Measurements from ENCODE around the gene KRT75. TPM values are rescaled to one million over a fixed set of nuclear protein-coding genes. Genes with fewer than 3 reads are reported as not detected.

Gene KRT75
- total and polyA plus RNA-seq, 2 of the 4 experiments (the other 2 are of a cell fraction): not detected

GRCh38 chr12:52407918-52408317, 26.3 kb downstream of the KRT75 start:
- Histone ChIP-seq H4K8ac (ENCODE audit: low read depth in 2 of 2, low read length in 2 of 2) (no peak overlapping the region), H2AFZ (replicated peaks; ENCODE audit: low read length, poor library complexity) (no peak overlapping the region), H3K18ac (ENCODE audit: low read depth, low read length) (no peak overlapping the region), H3K4me2 (ENCODE audit: low read depth, low read length) (no peak overlapping the region), H3K14ac (replicated peaks; ENCODE audit: low read depth, low read length) (no peak overlapping the region), H3K79me1 (ENCODE audit: low read depth in 1 of 2, low read length in 2 of 2) (no peaks in the 10 kb centered on the region), H2BK120ac (ENCODE audit: low read depth, low read length) (no peak overlapping the region), H3K23ac (ENCODE audit: low read depth, low read length) (no peak overlapping the region), H2AK5ac (ENCODE audit: low read depth, low read length) (no peak overlapping the region), H4K5ac (ENCODE audit: low read depth, low read length) (no peak overlapping the region), H2BK20ac (ENCODE audit: low read depth, low read length) (no peak overlapping the region), H3K4ac (ENCODE audit: low read depth, low read length) (no peak overlapping the region), H3K4me1 (ENCODE audit: control insufficient read depth, insufficient read depth, low read length) (no peaks in the 10 kb centered on the region), H3K56ac (ENCODE audit: extremely low read depth, insufficient read depth, low read length) (no peak overlapping the region), H4K20me1 (ENCODE audit: insufficient read depth, low read length) (no peaks in the 10 kb centered on the region), H3K9me3 (ENCODE audit: control insufficient read depth, insufficient read depth, low read length) (no peaks in the 10 kb centered on the region), H2BK15ac (ENCODE audit: low read depth, low read length) (no peak overlapping the region), H3K9me1 (ENCODE audit: insufficient read depth, low read length) (no peaks in the 10 kb centered on the region), H2BK5ac (ENCODE audit: low read depth, low read length, poor library complexity, severe bottlenecking) (no peak overlapping the region), H3K27me3 (ENCODE audit: control insufficient read depth, insufficient read depth, low read length) (peaks cover 40% of the 10 kb centered on the region), H3K9ac (ENCODE audit: low read depth, low read length) (no peak overlapping the region), H4K91ac (ENCODE audit: insufficient read depth, low read depth, low read length) (no peak overlapping the region), H3K27ac (ENCODE audit: insufficient read depth, low read length) (no peak overlapping the region), H2AK9ac (replicated peaks; ENCODE audit: low read depth, low read length, poor library complexity) (no peak overlapping the region), H3K36me3 (ENCODE audit: control insufficient read depth, insufficient read depth, low read length) (no peaks in the 10 kb centered on the region), H3K4me3 (ENCODE audit: insufficient read depth, low read depth, low read length) (no peak overlapping the region)
- dilution Hi-C loops (cut with HindIII; ENCODE audit: low sequenced_read_pairs, unreplicated experiment) (no loop called here), in situ Hi-C loops (cut with MboI; ENCODE audit: low sequenced_read_pairs) (no loop called here), intact Hi-C loops (cut with micrococcal nuclease) (no loop called here)
- POLR2A ChIA-PET (ENCODE audit: unreplicated experiment): no interaction called here
- ATAC-seq (ENCODE audit: low read depth) (no peak), DNase-seq (no peak)
- TF ChIP-seq FOS (IDR thresholded peaks at IDR 0.05; ENCODE audit: low read depth, low read length) (no peak), MXI1 (IDR thresholded peaks at IDR 0.05; ENCODE audit: borderline replicate concordance, low read depth, low read length) (no peak), ELK1 (IDR thresholded peaks at IDR 0.05; ENCODE audit: borderline replicate concordance, low read depth, low read length) (no peak), MAFK (IDR thresholded peaks at IDR 0.05; ENCODE audit: low read depth, low read length) (no peak), RAD21 (IDR thresholded peaks at IDR 0.05; ENCODE audit: low read length) (no peak), NFE2L2 (IDR thresholded peaks at IDR 0.05; ENCODE audit: low read depth, low read length) (no peak), USF2 (IDR thresholded peaks at IDR 0.05; ENCODE audit: low read depth, low read length) (no peak), POLR2A (IDR thresholded peaks at IDR 0.05; ENCODE audit: low read depth, low read length) (no peak), RFX5 (IDR thresholded peaks at IDR 0.05; ENCODE audit: low read depth, low read length) (no peak), RCOR1 (IDR thresholded peaks at IDR 0.05; ENCODE audit: insufficient replicate concordance, low read length) (no peak), CHD1 (IDR thresholded peaks at IDR 0.05; ENCODE audit: low read depth, low read length) (no peak), MAZ (IDR thresholded peaks at IDR 0.05; ENCODE audit: borderline replicate concordance, low read depth, low read length) (no peak), SMC3 (IDR thresholded peaks at IDR 0.05; ENCODE audit: low read depth, low read length) (no peak), BHLHE40 (IDR thresholded peaks at IDR 0.05; ENCODE audit: low read depth, low read length) (no peak), CEBPB (IDR thresholded peaks at IDR 0.05; ENCODE audit: low read depth, low read length) (no peak), CTCF (conservative IDR thresholded peaks at IDR 0.05; ENCODE audit: low read depth, low read length) (no peak)
- CTCF ChIA-PET: no interaction called here
- BruUV-seq (replicated peaks): no TSS peak
- 50% methylated on average over 2 of the region's 5 CpGs; no CpG with 5 or more reads in 1 of the 2 experiments for WGBS, 2 experiments (ENCODE audit: extremely low coverage in 2 of 2, insufficient read length in 1 of 2)

Data from IMR-90 (cell line).